Ectodermal cell (in vitro differentiated cells): ENCODE data around the gene YPEL3.

ENCODE experiments used
- H3K27ac ChIP-seq: 2 replicates; pipeline ENCODE4 v1.7.0; 2013; ENCODE audit warnings: mild to moderate bottlenecking, low read depth, low read length; ENCODE audit not compliant: insufficient read depth, poor library complexity, severe bottlenecking
- H3K27me3 ChIP-seq: 2 replicates; pipeline ENCODE4 v1.7.0; 2013; ENCODE audit warnings: mild to moderate bottlenecking, low read length; ENCODE audit not compliant: insufficient read depth, control insufficient read depth, poor library complexity, severe bottlenecking
- H3K36me3 ChIP-seq: one replicate; pipeline ENCODE4 v1.7.0; 2013; ENCODE audit warnings: low read length; ENCODE audit not compliant: control insufficient read depth, insufficient read depth
- H3K4me1 ChIP-seq: one replicate; pipeline ENCODE4 v1.7.0; 2013; ENCODE audit warnings: low read length; ENCODE audit not compliant: control insufficient read depth, insufficient read depth
- H3K4me3 ChIP-seq: 2 replicates; pipeline ENCODE4 v1.7.0; 2013; ENCODE audit warnings: low read depth, low read length, control low read depth; ENCODE audit not compliant: insufficient read depth
- H3K9me3 ChIP-seq: 2 replicates; pipeline ENCODE4 v1.7.0; 2013; ENCODE audit warnings: mild to moderate bottlenecking, low read length, moderate library complexity; ENCODE audit not compliant: control insufficient read depth
- WGBS, 2 experiments: methylation state at CpG; one replicate each; pipeline ENCODE4 v1.1.7; 2013; ENCODE audit warnings: missing lambda C conversion rate in 2 of 2; 5-methylcytosine and 5-hydroxymethylcytosine counted together

The YPEL3 gene

GRCh38 chr16:30083216-30084055 is 12.6 kb downstream of the YPEL3 start:
- Histone ChIP-seq H3K9me3 (no peaks in the 10 kb centered on the region), H3K27ac (no peak overlapping the region), H3K36me3 (peaks cover 49% of the 10 kb centered on the region), H3K4me3 (no peak overlapping the region), H3K27me3 (no peaks in the 10 kb centered on the region), H3K4me1 (no peaks in the 10 kb centered on the region)
- WGBS, 2 experiments = 95 to 96% methylated on average over 24 of the region's 24 CpGs

GRCh38 chr16:30082545-30083090 is 13.4 kb downstream of the YPEL3 start:
- H3K4me3 ChIP-seq = no peak overlapping the region
- H3K4me1 ChIP-seq = no peaks in the 10 kb centered on the region
- 91 to 92% methylated on average over 20 of the region's 20 CpGs for WGBS, 2 experiments
- H3K27ac ChIP-seq = no peak overlapping the region
- H3K36me3 ChIP-seq = peaks cover 52% of the 10 kb centered on the region
- no peaks in the 10 kb centered on the region for H3K27me3 ChIP-seq
- no peaks in the 10 kb centered on the region for H3K9me3 ChIP-seq

- H3K27me3 ChIP-seq = no peaks in the 10 kb centered on the region
- no peak overlapping the region for H3K27ac ChIP-seq
- 93 to 94% methylated on average over 7 of the region's 7 CpGs for WGBS, 2 experiments
- peaks cover 40% of the 10 kb centered on the region for H3K36me3 ChIP-seq
- no peaks in the 10 kb centered on the region for H3K4me1 ChIP-seq
- H3K4me3 ChIP-seq = no peak overlapping the region
- H3K9me3 ChIP-seq = no peaks in the 10 kb centered on the region
Observed at GRCh38 chr16:30079480-30079879, 16.5 kb downstream of the YPEL3 start.

- H3K36me3 ChIP-seq = peaks cover 32% of the 10 kb centered on the region
Observed at GRCh38 chr16:30078744-30079143, 17.3 kb downstream of the YPEL3 start.

GRCh38 chr16:30077656-30078055 is 18.4 kb downstream of the YPEL3 start:
- H3K4me1 ChIP-seq = no peaks in the 10 kb centered on the region
- peaks cover 29% of the 10 kb centered on the region for H3K36me3 ChIP-seq
- no peaks in the 10 kb centered on the region for H3K27me3 ChIP-seq
- H3K9me3 ChIP-seq = no peaks in the 10 kb centered on the region
- WGBS, 2 experiments = 92 to 97% methylated on average over 6 of the region's 6 CpGs
- no peak overlapping the region for H3K4me3 ChIP-seq
- H3K27ac ChIP-seq = no peak overlapping the region

More at GRCh38 chr16:30078744-30079143, 17.3 kb downstream of the YPEL3 start:
- Histone ChIP-seq H3K4me1 (no peaks in the 10 kb centered on the region), H3K27ac (no peak overlapping the region), H3K27me3 (no peaks in the 10 kb centered on the region), H3K4me3 (no peak overlapping the region), H3K9me3 (no peaks in the 10 kb centered on the region)
- 94% methylated on average over 7 of the region's 7 CpGs for WGBS, 2 experiments

GRCh38 chr16:30076276-30076791 is 19.7 kb downstream of the YPEL3 start:
- WGBS, 2 experiments = 7% methylated on average over 33 of the region's 33 CpGs
- Histone ChIP-seq H3K4me3 (peak overlapping the region; percentile 89), H3K4me1 (no peaks in the 10 kb centered on the region), H3K36me3 (peaks cover 25% of the 10 kb centered on the region), H3K27me3 (no peaks in the 10 kb centered on the region), H3K9me3 (no peaks in the 10 kb centered on the region), H3K27ac (peak overlapping the region; percentile 69)

GRCh38 chr16:30075503-30076275 is 20.3 kb downstream of the YPEL3 start, which contains the start of gene PPP4C:
TSS of gene PPP4C (plus strand) at chr16:30075994. CDS start at chr16:30076378, 384 bp downstream.
- Histone ChIP-seq H3K9me3 (no peaks in the 10 kb centered on the region), H3K4me3 (peak within 1 kb of the TSS; percentile 89), H3K27ac (peak within 1 kb of the TSS; percentile 69), H3K27me3 (no peaks in the 10 kb centered on the region), H3K36me3 (peaks cover 19% of the 10 kb centered on the region), H3K4me1 (no peaks in the 10 kb centered on the region)
- WGBS, 2 experiments = 7 to 8% methylated on average over 67 of the region's 67 CpGs

- H3K27me3 ChIP-seq = no peaks in the 10 kb centered on the region
- no peak overlapping the region for H3K4me3 ChIP-seq
- H3K9me3 ChIP-seq = no peaks in the 10 kb centered on the region
- H3K27ac ChIP-seq = no peak overlapping the region
- H3K36me3 ChIP-seq = peaks cover 38% of the 10 kb centered on the region
- peaks cover 14% of the 10 kb centered on the region for H3K4me1 ChIP-seq
Observed at GRCh38 chr16:30070490-30070889, 25.5 kb downstream of the YPEL3 start.

- no peaks in the 10 kb centered on the region for H3K9me3 ChIP-seq
- peaks cover 14% of the 10 kb centered on the region for H3K4me1 ChIP-seq
- 95% methylated on average over 31 of the region's 31 CpGs for WGBS, 2 experiments
- H3K36me3 ChIP-seq = peaks cover 38% of the 10 kb centered on the region
- H3K27me3 ChIP-seq = no peaks in the 10 kb centered on the region
- H3K4me3 ChIP-seq = no peak overlapping the region
- H3K27ac ChIP-seq = no peak overlapping the region
Observed at GRCh38 chr16:30069611-30070462, 26.2 kb downstream of the YPEL3 start.
